Heart left ventricle (tissue), 13 donors: ENCODE measurements around the gene RITA1.

ENCODE experiments used
- CTCF ChIP-seq, 12 donors: fragments of 200-600 bp; sonication (generic) in 4 of 12; IDR thresholded peaks; one replicate each; pipeline versions ENCODE4 v1.5.0 to v1.8.0; 2018 to 2022; ENCODE audit warnings: antibody characterized with exemption in 12 of 12, mild to moderate bottlenecking in 5 of 12
- POLR2A ChIP-seq, 2 donors: fragments of 450-650 bp; IDR thresholded peaks; one replicate each; pipeline ENCODE4 v1.6.1; 2017; ENCODE audit warnings: antibody characterized with exemption in 2 of 2, mild to moderate bottlenecking in 2 of 2, moderate library complexity in 2 of 2
- donor health status: ischemic (EF 13 %, LVEDD 7.1; RV severe dilation, severe dysfunction).
- donor health status: DM: no; HTN: yes; CAD: no.
- donor health status: DM: no; HTN: no; CAD: no.
- donor health status: ischemic (EF 25% LVEDD 6.9; RV normal size, moderate dysfunction).
- donor health status: ischemic (EF 25% LVEDD 5.7; RV mildly dilated, moderate dysfunction).
- donor health status: ischemic (EF 35%, LVEDD 5.7; RV mildly dilated, moderate dysfunction).
- donor health status: nonischemic (EF 11% LVEDD 7.7; RV severe dilation, severe dysfunction).
- donor health status: DM: yes; HTN: yes; CAD: no.
- donor health status: PGD.
- donor health status: ischemic (EF 29% LVEDD 5.4; RV normal size, mild dysfunction).
- donor health status: nonischemic (EF 23%, LVEDD 6.1; RV moderate dilation, normal function).

- no peak for TF ChIP-seq CTCF (IDR thresholded peaks at IDR 0.05)
- no peak for TF ChIP-seq POLR2A (IDR thresholded peaks at IDR 0.05)
These were observed 40.7 kb upstream of the RITA1 start for GRCh38 chr12:113144806-113145205.
